SH-SY5Y (cell line): Measurements from ENCODE around the gene PPP1R27.

ENCODE experiments used
- GATA2 ChIP-seq: IDR thresholded peaks from 2 replicates; pipeline ENCODE4 v1.6.1; 2011; ENCODE audit warnings: mild to moderate bottlenecking, low read depth, low read length
- GATA3 ChIP-seq: IDR thresholded peaks from 2 replicates; pipeline ENCODE4 v1.6.1; 2011; ENCODE audit warnings: low read depth, mild to moderate bottlenecking, low read length, moderate library complexity

The PPP1R27 gene

DNA sequence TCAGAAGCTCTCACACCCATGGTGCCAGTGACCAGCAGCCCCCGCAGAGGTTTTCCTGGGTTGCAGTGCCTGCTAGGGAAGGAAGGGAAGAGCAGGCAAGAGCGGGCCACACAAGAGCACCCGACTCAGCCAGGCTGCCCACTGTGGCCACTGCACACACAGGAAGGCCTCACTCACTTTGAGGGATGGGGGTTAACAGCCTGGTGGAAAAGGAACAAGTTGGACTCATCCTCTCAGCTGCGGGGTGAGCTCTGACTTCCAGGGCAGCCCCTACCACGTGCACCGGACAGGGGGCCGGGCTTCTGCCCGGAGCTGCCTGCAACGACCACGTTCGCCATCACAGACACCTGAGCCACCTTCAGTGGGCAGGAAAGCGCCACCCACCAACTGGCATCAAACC, 17.4 kb upstream of the PPP1R27 start:
- TF ChIP-seq GATA2 (no peak), GATA3 (no peak)

DNA sequence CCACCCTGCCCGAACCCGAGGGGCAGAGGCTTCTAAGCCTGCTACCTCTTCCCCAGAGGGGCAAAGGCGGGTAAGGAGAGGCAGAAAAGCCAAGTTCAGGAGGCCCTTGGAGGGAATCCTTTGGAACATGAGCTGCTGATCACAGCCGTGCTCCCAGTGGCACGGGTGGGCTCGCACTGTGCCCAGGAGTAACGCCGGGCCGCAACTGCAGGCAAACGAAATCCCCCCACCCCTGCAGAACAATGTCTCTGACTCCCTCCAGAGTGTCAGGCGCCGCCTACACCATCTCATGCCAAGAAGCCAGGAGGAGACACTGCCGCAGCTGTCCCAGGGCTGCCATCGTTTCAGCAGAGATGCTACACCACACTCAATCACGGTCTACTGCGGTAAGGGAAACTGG, 16.6 kb upstream of the PPP1R27 start:
- TF ChIP-seq GATA2 (no peak), GATA3 (no peak)

DNA sequence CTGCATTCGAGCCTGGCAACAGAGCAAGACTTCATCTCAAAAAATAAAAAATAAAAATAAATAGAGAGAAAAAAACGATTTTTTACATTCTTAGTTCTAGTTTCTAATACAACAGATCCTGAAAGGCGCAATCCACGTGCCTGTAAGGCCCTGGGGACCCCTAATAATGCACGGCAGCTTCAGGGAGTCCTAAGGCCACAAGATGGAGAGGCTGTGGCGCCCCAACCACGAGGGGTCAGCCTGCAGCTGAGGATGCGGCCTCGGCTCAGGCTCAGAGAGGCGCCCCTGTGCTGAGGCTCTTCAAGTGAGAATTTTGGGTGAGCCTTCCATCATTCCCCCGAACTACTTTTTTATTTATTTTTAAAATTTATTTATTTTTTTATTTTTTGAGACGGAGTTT, 14.6 kb upstream of the PPP1R27 start:
- no peak for TF ChIP-seq GATA3
- no peak for TF ChIP-seq GATA2

DNA sequence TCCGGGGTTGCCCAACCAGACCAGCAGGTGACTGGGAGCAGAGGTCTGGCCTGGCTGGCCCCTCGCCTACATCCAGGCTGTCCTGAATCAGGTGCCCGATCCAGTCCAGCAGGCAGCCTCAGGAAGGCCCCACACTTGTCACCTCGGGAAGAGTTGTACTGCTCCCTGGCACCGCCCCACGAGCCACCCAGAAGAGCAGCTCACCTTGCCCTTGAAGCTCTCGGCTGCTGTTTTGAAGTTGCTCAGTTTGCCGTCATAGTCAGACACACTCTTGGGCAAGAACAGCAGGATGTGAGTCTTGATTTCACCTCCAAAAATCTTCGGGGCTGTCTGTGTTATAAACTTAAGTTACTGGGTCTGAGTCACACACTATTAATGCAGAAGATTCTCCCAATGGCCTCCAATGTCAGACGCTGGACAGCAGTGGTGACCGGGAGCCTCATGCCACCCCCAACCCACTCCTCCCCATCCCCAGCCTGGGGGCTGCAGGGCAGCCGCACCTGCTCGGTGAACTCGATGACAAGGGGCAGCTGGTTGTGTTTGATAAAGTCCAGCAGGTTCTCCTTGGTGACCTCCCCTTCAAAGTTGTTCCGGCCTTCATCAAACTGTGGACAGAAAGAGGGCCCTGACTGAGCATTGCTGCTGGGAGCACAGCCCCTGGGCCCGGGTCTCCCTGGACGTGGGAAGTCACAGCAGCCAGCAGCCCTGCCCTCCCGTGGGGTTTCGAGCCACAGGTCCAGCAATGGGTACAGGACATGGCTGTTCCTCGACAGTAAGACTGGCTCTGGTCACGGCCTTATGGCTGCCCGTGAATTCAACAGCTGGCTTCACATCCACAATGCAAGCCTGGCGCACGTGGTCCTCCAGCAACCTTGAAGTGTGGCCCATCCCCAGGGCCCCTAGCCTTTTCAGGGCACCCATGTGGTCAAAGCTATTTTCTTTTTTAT, 12.2 kb upstream of the PPP1R27 start:
- no peak for TF ChIP-seq GATA3
- TF ChIP-seq GATA2 = no peak

DNA sequence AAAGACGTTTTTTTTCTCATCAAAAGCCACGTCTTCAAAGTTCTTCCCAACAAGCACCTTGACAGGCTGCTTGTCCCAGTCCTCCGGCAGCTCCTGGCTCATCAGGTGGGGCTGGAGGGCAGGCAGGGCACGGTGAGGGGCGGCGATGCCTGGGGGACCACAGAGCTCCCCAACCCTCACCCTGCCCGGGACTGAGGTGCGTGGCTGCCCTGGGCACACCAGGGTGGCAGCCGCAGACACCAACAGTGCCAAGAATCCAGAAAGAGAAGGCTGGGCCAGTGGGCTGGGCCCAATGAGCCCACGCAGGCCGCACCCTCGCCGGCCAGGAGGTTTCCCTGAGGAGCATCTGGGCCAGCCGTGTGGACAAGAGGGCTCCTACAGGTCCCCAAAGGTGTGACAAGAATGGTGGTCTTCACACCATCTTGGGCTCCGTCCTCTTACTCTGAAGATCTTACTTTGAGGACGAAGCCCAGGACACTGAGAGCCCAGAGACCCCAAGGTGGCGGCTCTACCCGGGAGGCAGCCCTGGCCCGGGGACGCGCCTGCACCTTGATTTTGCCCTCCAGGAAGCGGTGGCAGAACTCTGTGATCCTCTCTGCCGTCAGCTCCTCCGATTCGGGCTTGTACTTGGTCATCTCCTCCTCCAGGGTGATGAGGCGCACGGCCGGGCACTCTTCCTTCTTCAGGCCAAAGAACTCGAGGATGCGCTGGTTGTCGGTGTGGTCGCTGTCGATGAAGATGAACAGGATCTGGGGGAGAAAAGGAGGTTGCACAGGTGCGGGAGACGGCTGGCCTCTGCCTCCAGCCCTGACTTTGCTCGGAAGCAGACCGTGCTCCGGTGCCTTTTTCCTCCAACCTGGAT, 11.3 kb upstream of the PPP1R27 start:
- no peak for TF ChIP-seq GATA2
- TF ChIP-seq GATA3 = no peak

DNA sequence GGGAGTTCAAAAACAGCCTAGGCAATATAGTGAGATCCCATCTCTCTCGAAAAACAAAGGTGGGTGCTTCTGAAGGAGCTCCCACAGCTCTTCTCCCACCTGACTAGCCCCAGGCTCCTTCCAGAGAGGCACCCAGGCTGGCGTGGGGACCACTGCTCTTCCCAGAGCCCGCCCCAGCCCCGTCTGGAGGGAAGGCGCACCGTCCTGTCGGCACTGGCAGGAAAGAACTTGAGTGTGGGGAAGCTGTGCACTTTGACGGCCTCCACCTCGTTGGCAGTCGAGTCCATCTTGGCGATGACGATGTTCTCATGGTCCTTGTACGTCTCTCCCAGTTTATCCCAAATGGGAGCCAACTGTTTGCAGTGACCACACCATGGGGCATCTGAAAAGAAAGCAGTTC, 10.5 kb upstream of the PPP1R27 start:
- TF ChIP-seq GATA2 = no peak
- TF ChIP-seq GATA3 = no peak

DNA sequence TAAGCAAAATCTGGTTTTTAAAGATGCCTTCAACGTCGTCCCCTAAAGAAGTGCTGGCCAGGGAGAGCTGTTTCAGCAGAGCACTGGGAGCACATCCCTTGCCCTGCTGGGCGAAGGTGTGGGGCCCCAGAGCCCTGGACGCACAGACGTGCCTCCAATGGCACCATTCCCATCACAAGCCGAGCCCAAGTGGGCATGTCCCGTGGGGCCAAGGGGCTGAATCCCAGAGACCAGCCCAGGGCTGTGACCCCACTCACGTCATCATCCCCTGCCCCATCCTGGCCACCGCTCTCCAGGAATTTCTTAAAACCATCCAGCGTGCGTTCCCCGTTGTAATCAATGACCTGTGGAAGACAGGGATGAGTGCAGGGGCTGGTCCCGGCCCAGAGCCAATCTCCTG, 10.0 kb upstream of the PPP1R27 start:
- TF ChIP-seq GATA3 (no peak), GATA2 (no peak)

DNA sequence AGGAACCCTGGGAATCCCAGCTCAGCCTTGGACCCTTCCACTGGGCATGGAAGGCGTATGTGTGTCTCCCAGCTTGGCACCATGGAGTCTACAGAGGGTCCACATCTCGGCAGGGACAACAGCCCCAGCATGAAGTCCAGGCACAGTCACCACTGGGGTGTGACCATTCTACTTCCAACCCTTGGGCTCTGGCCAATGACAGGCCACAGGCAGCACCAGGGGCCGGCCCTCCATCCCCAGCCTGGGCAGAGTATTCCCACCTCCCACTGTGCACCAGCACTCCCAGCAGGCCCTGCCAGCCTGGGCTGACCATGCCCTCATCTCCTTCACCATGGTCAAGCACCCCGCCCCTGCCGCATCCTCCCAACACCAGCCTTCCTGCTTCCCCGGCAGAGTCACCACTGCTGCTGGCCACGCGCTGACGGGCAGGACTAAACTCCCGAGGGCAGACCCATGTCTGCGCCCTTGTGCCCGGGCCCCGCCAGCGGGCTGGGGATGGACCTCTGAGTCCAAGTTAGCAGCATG, 9.5 kb upstream of the PPP1R27 start:
- no peak for TF ChIP-seq GATA3
- TF ChIP-seq GATA2 = no peak

DNA sequence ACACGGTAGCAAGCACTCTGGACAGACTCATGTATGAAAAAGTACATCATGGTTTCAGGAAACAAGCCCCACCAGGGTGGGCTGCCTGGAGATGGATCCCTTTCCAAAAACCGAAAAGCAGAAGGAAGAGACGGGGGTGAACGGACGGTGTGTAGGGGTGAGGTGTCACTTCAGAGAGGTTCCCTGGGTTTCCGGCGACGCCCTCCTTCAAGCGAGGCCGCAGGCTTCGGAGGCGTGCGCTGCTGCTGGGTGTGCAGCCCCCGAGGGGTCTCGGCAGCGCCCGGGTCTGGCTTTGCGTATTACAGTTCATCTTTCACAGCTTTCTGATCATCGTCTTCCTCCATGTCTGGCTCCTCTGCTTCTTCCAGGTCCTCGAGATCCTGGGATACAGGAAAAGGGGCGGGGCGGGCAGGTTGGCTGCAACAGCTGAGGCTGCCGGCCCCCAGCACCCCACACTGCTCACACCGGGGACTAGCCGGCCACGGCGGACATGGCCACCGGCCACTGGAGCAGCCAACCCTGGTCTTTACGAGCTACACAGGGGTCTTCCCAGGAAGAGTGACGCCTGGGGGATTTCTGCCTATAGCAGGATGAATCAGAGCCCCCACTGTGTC, 9.0 kb upstream of the PPP1R27 start:
- TF ChIP-seq GATA3 (no peak), GATA2 (no peak)

DNA sequence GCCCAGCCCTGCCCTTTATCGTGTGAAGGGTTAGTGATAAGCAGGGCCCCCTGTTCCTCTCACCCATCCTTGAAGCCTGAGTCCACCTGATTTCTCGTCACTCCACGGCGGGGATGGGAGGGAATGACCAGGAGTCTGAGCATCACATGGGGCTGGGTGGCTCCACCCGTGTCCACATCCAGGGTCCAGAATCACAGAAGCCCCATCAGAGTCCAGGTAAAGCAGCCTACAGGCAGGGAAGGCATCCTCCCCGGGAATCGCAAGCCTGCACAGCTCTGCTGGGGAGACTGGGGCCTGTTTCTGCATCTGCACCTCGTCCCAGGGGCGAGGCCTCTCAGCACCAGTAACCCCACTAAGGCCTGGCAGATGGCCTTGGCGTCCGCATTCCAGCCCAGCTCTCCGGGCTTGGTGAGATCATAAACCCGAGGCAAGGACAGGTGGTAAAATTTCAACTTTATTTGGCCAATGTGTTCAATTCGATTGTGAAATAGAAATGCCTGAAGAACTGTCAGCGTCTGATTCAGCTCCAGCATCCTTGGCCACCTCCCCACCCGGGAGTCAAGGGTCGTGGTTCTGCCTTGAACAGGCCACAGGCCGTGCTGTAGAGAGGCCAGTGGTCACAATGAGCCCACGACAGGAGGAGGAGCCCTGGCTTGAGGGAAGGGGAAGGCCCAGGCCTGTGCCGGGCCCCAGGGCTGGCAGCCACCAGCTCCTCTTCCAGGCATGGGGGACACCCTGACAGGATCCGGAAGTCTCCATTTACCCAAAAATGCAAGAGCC, 8.1 kb upstream of the PPP1R27 start:
- TF ChIP-seq GATA2 = no peak
- TF ChIP-seq GATA3 = no peak

DNA sequence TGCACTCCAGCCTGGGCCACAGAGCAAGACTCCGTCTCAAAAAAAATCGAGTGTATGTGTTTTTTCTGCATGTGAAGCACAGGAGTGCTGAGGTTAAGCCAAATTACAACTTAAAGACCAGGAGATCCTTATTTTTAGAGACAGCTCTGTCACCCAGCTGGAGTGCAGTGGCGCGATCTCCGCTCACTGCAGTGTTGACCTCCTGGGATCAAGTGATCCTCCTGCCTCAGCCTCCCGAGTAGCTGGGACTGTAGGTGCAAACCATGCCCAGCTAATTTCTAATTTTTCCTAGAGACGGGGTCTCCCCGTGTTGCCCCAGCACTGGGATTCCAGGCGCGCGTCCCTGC, 7.5 kb upstream of the PPP1R27 start:
- TF ChIP-seq GATA2 (no peak), GATA3 (no peak)

DNA sequence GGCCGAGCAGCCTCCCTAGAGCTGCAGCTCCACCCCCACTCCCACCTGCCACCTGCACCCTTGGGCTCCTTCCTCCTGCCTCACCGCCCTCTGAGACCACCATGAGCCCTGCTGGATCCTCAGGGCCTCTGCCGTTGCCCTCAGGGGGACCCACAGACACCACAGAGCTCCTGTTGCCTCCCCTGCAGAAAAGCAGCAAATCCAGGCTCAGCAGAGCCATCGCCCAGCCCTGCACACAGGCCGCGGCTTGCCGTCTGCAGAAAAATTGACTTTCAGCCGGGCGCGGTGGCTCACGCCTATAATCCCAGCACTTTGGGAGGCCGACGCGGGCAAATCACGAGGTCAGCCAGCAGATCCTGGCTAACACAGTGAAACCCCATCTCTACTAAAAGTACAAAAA, 7.0 kb upstream of the PPP1R27 start:
- TF ChIP-seq GATA2 (no peak), GATA3 (no peak)
